OCI-LY7 (cell line): ENCODE data around the gene UACA. TPM values are rescaled to one million over a fixed set of nuclear protein-coding genes. Genes with fewer than 3 reads are reported as not detected.

Source experiments
- BruUV-seq: library from RNA; stranded (reverse); fragments of 400-500 nt; replicated peaks from 2 replicates; lab custom pipeline; 2021; lab: Mats Ljungman, UMichigan
- CTCF ChIA-PET: fragments of 300-600 bp; sonication (Branson Sonifier 250); formaldehyde crosslinking; loops from one replicate; lab custom pipeline; 2022; ENCODE audit warnings: antibody characterized with exemption; ENCODE audit not compliant: unreplicated experiment; lab: Charles Lee
- POLR2A ChIA-PET: fragments of 300-600 bp; sonication (Branson Sonifier 250); formaldehyde crosslinking; loops from one replicate; lab custom pipeline; 2022; ENCODE audit warnings: antibody characterized with exemption; lab: Charles Lee
- DNase-seq: peaks from one replicate; pipeline ENCODE4 v3.0.0-alpha.2; 2015; ENCODE audit warnings: low spot score
- H2AFZ ChIP-seq: fragments of 200-600 bp; sonication (generic), shearing (Covaris generic); 2 replicates; pipeline ENCODE4 v1.6.1; 2014; ENCODE audit warnings: mild to moderate bottlenecking, antibody characterized with exemption, low read length, moderate library complexity
- H3K27ac ChIP-seq: fragments of 200-600 bp; sonication (generic); 2 replicates; pipeline ENCODE4 v1.5.1; 2014; ENCODE audit warnings: mixed run types, low read depth, mild to moderate bottlenecking, moderate library complexity, low read length, inconsistent platforms; ENCODE audit not compliant: poor library complexity, severe bottlenecking
- H3K36me3 ChIP-seq: fragments of 200-600 bp; sonication (generic); 2 replicates; pipeline ENCODE4 v1.6.1; 2014; ENCODE audit warnings: mild to moderate bottlenecking, antibody characterized with exemption, low read length, moderate library complexity, mixed read lengths; ENCODE audit not compliant: insufficient read depth
- H3K4me1 ChIP-seq: fragments of 200-600 bp; sonication (generic); 2 replicates; pipeline ENCODE4 v1.5.1; 2014; ENCODE audit warnings: mild to moderate bottlenecking, low read length; ENCODE audit not compliant: insufficient read depth, poor library complexity, severe bottlenecking
- H3K4me2 ChIP-seq: fragments of 200-600 bp; sonication (generic); 2 replicates; pipeline ENCODE4 v1.6.1; 2014; ENCODE audit warnings: mild to moderate bottlenecking, low read length
- H3K4me3 ChIP-seq: fragments of 200-600 bp; sonication (generic); 2 replicates; pipeline ENCODE4 v1.5.1; 2014; ENCODE audit warnings: mild to moderate bottlenecking, low read depth, low read length; ENCODE audit not compliant: poor library complexity, severe bottlenecking
- H3K79me2 ChIP-seq: fragments of 200-600 bp; sonication (generic); 2 replicates; pipeline ENCODE4 v1.6.1; 2016; ENCODE audit warnings: low read depth, mild to moderate bottlenecking, low read length, moderate library complexity, mixed read lengths; ENCODE audit not compliant: insufficient read depth
- H3K9me2 ChIP-seq: fragments of 200-600 bp; sonication (generic); 2 replicates; pipeline ENCODE4 v1.6.1; 2016; ENCODE audit warnings: mild to moderate bottlenecking, low read length, mixed read lengths; ENCODE audit not compliant: insufficient read depth
- H3K9me3 ChIP-seq: fragments of 200-600 bp; sonication (generic); 2 replicates; pipeline ENCODE4 v1.6.1; 2014; ENCODE audit warnings: mild to moderate bottlenecking, mixed run types, low read length, mixed read lengths
- H4K20me1 ChIP-seq: fragments of 200-600 bp; sonication (generic); 2 replicates; pipeline ENCODE4 v1.6.1; 2014; ENCODE audit warnings: mild to moderate bottlenecking, antibody characterized with exemption, low read length, moderate library complexity, mixed read lengths; ENCODE audit not compliant: insufficient read depth
- EZH2phosphoT487 ChIP-seq: fragments of 200-600 bp; sonication (generic); IDR thresholded peaks from 2 replicates; pipeline ENCODE4 v1.6.1; 2018; ENCODE audit warnings: low read depth, borderline replicate concordance, mild to moderate bottlenecking, mixed run types, antibody characterized with exemption, low read length, moderate library complexity, mixed read lengths
- intact Hi-C: fragments of 100-400 bp; cut with micrococcal nuclease; formaldehyde crosslinking; loops from one replicate; pipeline ENCODE4 v1.10.0; 2022; ENCODE audit not compliant: unreplicated experiment
- total RNA-seq, 2 experiments: library from RNA; depleted of rRNA in 1 of 2; stranded (reverse); fragments of >200 nt in 1 of 2; shearing (Covaris generic) in 1 of 2; gene quantifications; 2 replicates each; pipeline ENCODE4 v1.2.3, GENCODE V29; 2014 to 2022
- TF ChIP-seq, protein P1 (sequence below): fragments of 200-600 bp; sonication (generic); conservative IDR thresholded peaks from 2 replicates; pipeline ENCODE4 v1.5.1; 2014; ENCODE audit warnings: mild to moderate bottlenecking, antibody characterized with exemption, low read length, moderate library complexity, mixed read lengths

UACA gene
- total RNA-seq, 2 experiments from 2014 or later = not detected

DNA sequence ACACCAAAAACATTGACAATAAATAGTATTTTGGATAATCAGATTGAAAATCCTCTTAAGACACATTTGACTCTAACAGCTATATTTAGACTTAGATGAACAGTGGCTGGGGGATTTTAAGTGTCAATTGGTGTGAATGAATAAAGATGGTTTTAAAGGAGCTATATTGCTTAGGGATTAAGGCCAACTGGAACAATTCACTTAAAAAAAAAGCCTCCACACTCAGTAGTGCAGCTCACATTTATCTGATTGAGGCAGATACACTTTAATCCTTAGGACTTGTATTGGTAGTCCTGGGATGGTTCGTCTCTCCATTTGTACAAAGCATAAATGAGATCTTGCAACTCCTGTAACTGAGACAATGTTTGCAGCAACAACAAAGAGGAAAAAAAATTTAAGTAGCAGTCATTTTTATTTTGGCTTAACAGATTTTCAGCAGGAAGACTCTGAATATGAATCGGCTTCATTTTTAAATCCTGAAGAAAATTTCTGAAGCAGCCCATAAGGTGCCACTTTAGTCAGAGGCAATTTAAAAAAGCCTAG, 112.0 kb downstream of the UACA start:
- DNase-seq = no peak
- BruUV-seq = no TSS peak
- H3K27ac ChIP-seq = no peak overlapping the region
- H3K4me2 ChIP-seq = no peak overlapping the region
- H3K4me3 ChIP-seq = no peak overlapping the region
- TF ChIP-seq EZH2phosphoT487 = no peak
- TF ChIP-seq, protein P1, sequence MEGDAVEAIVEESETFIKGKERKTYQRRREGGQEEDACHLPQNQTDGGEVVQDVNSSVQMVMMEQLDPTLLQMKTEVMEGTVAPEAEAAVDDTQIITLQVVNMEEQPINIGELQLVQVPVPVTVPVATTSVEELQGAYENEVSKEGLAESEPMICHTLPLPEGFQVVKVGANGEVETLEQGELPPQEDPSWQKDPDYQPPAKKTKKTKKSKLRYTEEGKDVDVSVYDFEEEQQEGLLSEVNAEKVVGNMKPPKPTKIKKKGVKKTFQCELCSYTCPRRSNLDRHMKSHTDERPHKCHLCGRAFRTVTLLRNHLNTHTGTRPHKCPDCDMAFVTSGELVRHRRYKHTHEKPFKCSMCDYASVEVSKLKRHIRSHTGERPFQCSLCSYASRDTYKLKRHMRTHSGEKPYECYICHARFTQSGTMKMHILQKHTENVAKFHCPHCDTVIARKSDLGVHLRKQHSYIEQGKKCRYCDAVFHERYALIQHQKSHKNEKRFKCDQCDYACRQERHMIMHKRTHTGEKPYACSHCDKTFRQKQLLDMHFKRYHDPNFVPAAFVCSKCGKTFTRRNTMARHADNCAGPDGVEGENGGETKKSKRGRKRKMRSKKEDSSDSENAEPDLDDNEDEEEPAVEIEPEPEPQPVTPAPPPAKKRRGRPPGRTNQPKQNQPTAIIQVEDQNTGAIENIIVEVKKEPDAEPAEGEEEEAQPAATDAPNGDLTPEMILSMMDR = no peak
- H3K79me2 ChIP-seq = no peaks in the 10 kb centered on the region
- no peaks in the 10 kb centered on the region for H3K9me2 ChIP-seq
- intact Hi-C loops = no loop called here
- no peak overlapping the region for H2AFZ ChIP-seq
- H3K36me3 ChIP-seq = no peaks in the 10 kb centered on the region
- no peaks in the 10 kb centered on the region for H4K20me1 ChIP-seq
- H3K4me1 ChIP-seq = no peaks in the 10 kb centered on the region
- H3K9me3 ChIP-seq = no peaks in the 10 kb centered on the region
- ChIA-PET CTCF (no interaction called here), POLR2A (no interaction called here)

DNA sequence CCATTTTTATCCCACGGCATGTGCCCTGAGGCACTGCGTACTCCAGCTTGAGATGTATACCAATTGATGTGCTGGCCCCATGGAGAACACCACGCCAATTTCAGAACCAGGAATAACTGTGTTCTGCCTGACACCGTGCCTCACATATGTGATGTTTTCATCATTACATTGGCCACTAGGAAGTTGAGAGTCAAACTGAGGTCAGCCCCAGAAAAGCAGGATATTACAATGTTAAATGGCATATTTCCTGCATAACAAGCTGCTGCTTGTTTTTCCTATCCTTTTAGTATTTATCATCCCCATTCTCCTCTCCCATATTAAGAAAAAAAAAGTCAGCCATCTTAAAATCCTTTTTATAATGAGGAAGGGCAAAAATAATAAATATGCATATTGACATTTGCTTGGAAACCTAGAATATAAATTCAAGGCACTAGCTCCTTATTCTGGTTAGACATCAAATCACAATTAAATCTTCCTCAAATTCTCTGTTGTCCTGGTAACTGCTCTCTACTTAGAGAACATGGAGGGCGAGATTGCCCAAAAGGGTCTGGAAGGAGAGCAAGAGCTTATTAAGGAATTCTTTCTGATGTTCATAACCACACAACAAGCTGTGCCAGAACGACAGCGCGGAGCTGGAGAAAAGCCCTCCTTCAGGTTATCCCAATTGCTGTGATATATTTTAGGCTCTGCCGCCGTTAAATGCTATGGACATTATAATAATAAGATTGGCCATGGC, 112.6 kb downstream of the UACA start:
- TF ChIP-seq, protein P1 = no peak
- TF ChIP-seq EZH2phosphoT487 = no peak
- no TSS peak for BruUV-seq
- no peaks in the 10 kb centered on the region for H3K9me3 ChIP-seq
- intact Hi-C loops = no loop called here
- no peaks in the 10 kb centered on the region for H3K36me3 ChIP-seq
- H3K4me2 ChIP-seq = no peak overlapping the region
- CTCF ChIA-PET = no interaction called here
- POLR2A ChIA-PET = no interaction called here
- no peaks in the 10 kb centered on the region for H3K4me1 ChIP-seq
- no peaks in the 10 kb centered on the region for H3K79me2 ChIP-seq
- no peak for DNase-seq
- H3K9me2 ChIP-seq = no peaks in the 10 kb centered on the region
- H2AFZ ChIP-seq = no peak overlapping the region
- H3K4me3 ChIP-seq = no peak overlapping the region
- no peaks in the 10 kb centered on the region for H4K20me1 ChIP-seq
- no peak overlapping the region for H3K27ac ChIP-seq

DNA sequence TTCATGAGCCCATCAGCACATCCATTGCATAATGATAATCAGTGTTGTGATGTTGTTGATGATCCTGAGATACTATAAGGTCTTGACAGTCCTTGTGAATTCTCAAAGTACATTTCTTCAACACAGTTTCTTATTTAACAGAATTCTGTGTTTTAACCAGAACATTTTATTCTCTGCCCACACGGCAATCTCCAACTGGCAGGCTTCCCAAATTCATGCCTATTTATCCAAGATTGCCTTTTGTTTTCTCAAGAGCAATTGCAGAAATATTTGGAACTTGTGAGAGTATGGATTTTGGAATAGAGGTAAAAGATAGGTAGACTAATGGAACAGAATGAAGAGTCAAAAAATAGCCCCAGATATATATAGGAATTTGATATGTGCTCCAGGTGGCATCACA, 116.0 kb downstream of the UACA start:
- BruUV-seq = no TSS peak
- Histone ChIP-seq H4K20me1 (no peaks in the 10 kb centered on the region), H3K27ac (no peak overlapping the region), H3K9me3 (no peaks in the 10 kb centered on the region), H3K79me2 (no peaks in the 10 kb centered on the region), H2AFZ (no peak overlapping the region), H3K4me2 (no peak overlapping the region), H3K4me3 (no peak overlapping the region), H3K36me3 (no peaks in the 10 kb centered on the region), H3K4me1 (no peaks in the 10 kb centered on the region), H3K9me2 (no peaks in the 10 kb centered on the region)
- ChIA-PET CTCF (no interaction called here), POLR2A (no interaction called here)
- DNase-seq = no peak
- intact Hi-C loops = no loop called here
- TF ChIP-seq EZH2phosphoT487 = no peak
